Dedifferentiated amniotic fluid mesenchymal stem cell (primary cell): ENCODE results near the gene SLC16A4.

Experiments
- DNase-seq: peaks from one replicate; pipeline ENCODE4 v3.0.0-alpha.2; 2016; ENCODE audit errors: extremely low spot score

Gene SLC16A4

GRCh38 chr1:110326826-110327225, 64.0 kb downstream of the SLC16A4 start:
- DNase-seq = no peak

- no peak for DNase-seq
Observed at GRCh38 chr1:110324667-110325066, 66.2 kb downstream of the SLC16A4 start.

- DNase-seq = no peak
Observed at GRCh38 chr1:110321846-110322245, 69.0 kb downstream of the SLC16A4 start.

GRCh38 chr1:110321045-110321444, 69.8 kb downstream of the SLC16A4 start:
- no peak for DNase-seq

- DNase-seq = no peak
Observed at GRCh38 chr1:110320168-110320518, 70.7 kb downstream of the SLC16A4 start.

- DNase-seq = no peak
Observed at GRCh38 chr1:110319332-110320167, 71.3 kb downstream of the SLC16A4 start.

GRCh38 chr1:110318046-110318445, 72.8 kb downstream of the SLC16A4 start:
- no peak for DNase-seq

- no peak for DNase-seq
Observed at GRCh38 chr1:110316735-110317134, 74.1 kb downstream of the SLC16A4 start.
